T-helper 1 cell treated with Interleukin-12 subunit alpha and Interleukin-12 subunit beta and Interleukin-4 antibody, amounts not matched to agents 30 μg/mL and 1 μg/mL, for 36 hours (primary cell): ENCODE data around the gene ALDH3B2.
"Not testable (repeated sequence)": the region's sequence is repeated elsewhere in the genome, so short reads cannot be mapped to it uniquely, and the experiment has no call there.

Experiments used
- H3K27ac Mint-ChIP-seq: one replicate; pipeline ENCODE4 v1.8.0; 2021; ENCODE audit warnings: mild to moderate bottlenecking, mixed read lengths
- H3K27me3 Mint-ChIP-seq: one replicate; pipeline ENCODE4 v1.8.0; 2021; ENCODE audit warnings: low read depth, mixed read lengths
- H3K36me3 Mint-ChIP-seq: one replicate; pipeline ENCODE4 v1.8.0; 2021; ENCODE audit warnings: low read depth, mixed read lengths
- H3K4me1 Mint-ChIP-seq: one replicate; pipeline ENCODE4 v1.8.0; 2021; ENCODE audit warnings: low read depth, mixed read lengths
- H3K4me3 Mint-ChIP-seq: one replicate; pipeline ENCODE4 v1.8.0; 2021; ENCODE audit warnings: mild to moderate bottlenecking, moderate library complexity, mixed read lengths
- H3K9me3 Mint-ChIP-seq: one replicate; pipeline ENCODE4 v1.8.0; 2021; ENCODE audit warnings: mixed read lengths

ALDH3B2 gene

DNA sequence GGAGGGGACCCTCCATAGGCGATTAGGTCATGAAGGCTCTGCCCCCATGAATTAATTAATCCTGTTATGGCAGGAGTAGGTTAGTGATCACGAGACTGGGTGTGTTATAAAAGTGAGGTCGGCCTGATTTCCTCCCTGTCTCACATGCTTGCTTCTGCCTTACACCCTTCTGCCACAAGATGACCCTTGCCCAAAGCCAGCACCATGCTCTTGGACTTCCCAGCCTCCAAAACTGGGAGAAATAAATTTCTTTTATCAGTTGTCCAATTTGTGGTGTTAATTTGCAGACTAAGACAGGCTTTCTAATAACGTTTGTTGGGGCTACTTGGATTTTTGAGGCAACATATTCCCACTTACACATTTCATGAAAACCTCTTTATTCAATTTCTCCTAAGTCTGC lies 23.4 kb upstream of the ALDH3B2 start:
- H3K36me3 Mint-ChIP-seq, result no peaks in the 10 kb centered on the region
- no peak overlapping the region for H3K4me3 Mint-ChIP-seq
- H3K4me1 Mint-ChIP-seq, result no peaks in the 10 kb centered on the region

DNA sequence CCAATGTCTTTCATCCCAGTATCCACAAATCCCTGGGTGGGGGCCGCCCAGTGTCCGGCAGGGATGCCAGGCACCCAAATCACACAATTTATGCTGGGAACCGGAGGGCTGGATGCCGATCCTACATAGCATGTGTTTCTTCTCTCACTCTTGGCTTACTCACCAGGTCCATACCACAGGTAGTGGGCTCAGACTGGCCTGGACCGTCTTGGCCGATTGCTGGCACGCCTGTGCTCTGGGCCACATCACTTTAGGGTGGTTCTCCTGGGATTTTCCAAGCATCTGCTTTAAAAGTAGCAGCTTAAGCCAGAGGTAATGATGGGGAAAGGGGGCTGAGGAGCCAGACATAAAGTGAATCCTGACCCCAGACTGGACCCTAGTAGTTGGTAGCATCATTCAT lies 22.6 kb upstream of the ALDH3B2 start:
- H3K36me3 Mint-ChIP-seq, result no peaks in the 10 kb centered on the region
- peaks cover 13% of the 10 kb centered on the region for H3K27me3 Mint-ChIP-seq

More for the DNA sequence above, 23.4 kb upstream of the ALDH3B2 start:
- no peak overlapping the region for H3K27ac Mint-ChIP-seq
- peaks cover 12% of the 10 kb centered on the region for H3K27me3 Mint-ChIP-seq
- no peaks in the 10 kb centered on the region for H3K9me3 Mint-ChIP-seq

DNA sequence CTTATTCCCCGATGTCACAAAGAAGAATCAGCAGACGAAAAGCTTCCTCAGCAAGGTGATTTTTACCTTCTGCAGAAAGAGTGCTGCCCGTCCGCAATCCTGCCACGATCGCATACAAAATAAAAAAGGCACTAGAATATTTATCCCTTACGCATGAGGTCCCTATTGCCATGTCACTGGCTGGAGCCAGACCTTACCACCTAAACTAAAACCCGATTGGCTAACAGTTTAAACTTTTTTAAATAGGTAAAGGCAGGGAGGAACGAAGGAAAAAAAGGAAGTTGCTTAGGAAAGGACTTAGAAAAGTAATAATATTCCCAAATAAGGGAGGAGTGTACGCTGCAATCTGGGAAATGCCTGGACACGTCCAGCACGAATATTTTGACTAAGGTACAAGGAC lies 21.2 kb upstream of the ALDH3B2 start:
- H3K27ac Mint-ChIP-seq, result no peak overlapping the region
- no peaks in the 10 kb centered on the region for H3K4me1 Mint-ChIP-seq
- peaks cover 23% of the 10 kb centered on the region for H3K27me3 Mint-ChIP-seq
- no peak overlapping the region for H3K4me3 Mint-ChIP-seq
- H3K36me3 Mint-ChIP-seq, result no peaks in the 10 kb centered on the region
- no peaks in the 10 kb centered on the region for H3K9me3 Mint-ChIP-seq

More for the DNA sequence above, 22.6 kb upstream of the ALDH3B2 start:
- Mint-ChIP-seq H3K4me1 (no peaks in the 10 kb centered on the region), H3K9me3 (no peaks in the 10 kb centered on the region), H3K27ac (no peak overlapping the region), H3K4me3 (no peak overlapping the region)

DNA sequence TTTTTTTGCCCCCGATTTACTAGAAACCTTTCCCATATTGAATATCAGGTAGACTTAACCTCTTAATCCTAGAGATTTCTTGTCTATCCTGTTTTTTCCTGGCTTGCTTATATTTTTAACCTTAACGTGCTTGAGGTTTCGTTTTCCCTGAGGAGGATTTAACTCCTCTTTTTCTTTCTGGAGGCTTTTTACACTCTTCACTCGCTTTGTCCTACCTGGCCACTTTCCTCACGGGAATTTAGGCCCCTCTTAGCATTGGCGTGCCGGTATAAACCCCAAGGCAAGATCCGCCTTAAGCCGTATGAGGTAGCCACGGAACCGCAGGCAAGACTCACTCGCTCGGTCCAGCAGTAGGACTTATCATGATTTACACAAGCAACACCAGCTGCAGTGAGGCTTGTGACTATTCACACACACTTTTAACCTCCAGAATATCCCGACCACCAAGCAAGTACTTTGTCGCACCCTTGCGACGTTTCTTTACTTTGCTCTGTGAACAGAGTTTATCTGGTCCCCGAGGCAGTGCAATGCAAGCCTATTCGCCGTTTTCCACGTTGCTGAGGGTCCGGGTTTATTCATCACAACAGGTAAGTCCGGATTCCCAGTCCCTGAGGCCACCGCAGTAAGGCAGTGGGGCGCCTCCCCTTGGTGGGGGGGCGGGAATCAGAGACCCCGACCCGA lies 20.6 kb upstream of the ALDH3B2 start:
- H3K4me1 Mint-ChIP-seq, result no peaks in the 10 kb centered on the region
- H3K27ac Mint-ChIP-seq, result no peak overlapping the region
- no peaks in the 10 kb centered on the region for H3K9me3 Mint-ChIP-seq
- no peaks in the 10 kb centered on the region for H3K36me3 Mint-ChIP-seq
- H3K27me3 Mint-ChIP-seq, result peaks cover 24% of the 10 kb centered on the region
- H3K4me3 Mint-ChIP-seq, result no peak overlapping the region

DNA sequence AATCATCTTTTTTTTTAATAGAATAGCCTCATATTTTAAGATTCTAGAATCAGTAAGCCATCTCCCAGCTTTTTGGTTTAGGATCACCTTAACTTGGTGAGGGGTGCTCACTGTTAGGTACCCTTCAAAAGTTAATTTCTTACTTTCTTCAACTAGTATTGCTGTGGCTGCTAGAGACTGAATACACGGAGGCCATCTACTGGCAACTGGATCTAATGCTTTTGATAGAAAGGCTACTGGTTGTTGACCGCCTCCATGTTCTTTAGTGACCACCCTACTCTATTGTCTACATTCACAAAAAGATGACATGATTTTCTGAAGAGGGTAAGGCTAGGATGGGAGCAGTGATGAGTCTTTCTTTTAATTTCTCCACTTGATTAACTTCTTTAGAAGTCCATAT lies 16.7 kb upstream of the ALDH3B2 start:
- Mint-ChIP-seq H3K27ac (no peak overlapping the region), H3K36me3 (no peaks in the 10 kb centered on the region), H3K4me1 (peaks cover 7% of the 10 kb centered on the region), H3K27me3 (peaks cover 39% of the 10 kb centered on the region), H3K4me3 (no peak overlapping the region), H3K9me3 (no peaks in the 10 kb centered on the region)

DNA sequence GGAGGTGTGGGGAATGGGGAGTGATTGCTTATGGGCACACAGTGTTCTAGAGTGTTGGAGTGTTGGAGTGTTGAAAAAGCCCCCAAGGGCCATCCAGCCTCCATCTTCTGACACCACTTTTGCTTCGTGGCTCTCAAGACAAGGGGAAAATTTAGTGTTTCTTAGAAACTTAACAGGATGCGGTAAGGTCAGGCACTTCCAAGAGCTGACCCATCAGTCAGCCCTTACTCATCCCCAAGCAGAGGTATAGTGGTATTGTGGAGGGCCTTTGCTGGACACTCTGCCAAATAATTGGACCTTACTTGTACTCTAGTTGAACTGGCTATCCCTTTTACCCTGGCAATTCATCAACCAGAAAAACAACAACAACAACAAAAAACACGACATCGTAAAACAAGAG lies 14.8 kb upstream of the ALDH3B2 start:
- H3K27ac Mint-ChIP-seq, result no peak overlapping the region
- H3K4me3 Mint-ChIP-seq, result no peak overlapping the region
- no peaks in the 10 kb centered on the region for H3K9me3 Mint-ChIP-seq
- H3K36me3 Mint-ChIP-seq, result no peaks in the 10 kb centered on the region
- H3K4me1 Mint-ChIP-seq, result peaks cover 9% of the 10 kb centered on the region
- H3K27me3 Mint-ChIP-seq, result peaks cover 43% of the 10 kb centered on the region

DNA sequence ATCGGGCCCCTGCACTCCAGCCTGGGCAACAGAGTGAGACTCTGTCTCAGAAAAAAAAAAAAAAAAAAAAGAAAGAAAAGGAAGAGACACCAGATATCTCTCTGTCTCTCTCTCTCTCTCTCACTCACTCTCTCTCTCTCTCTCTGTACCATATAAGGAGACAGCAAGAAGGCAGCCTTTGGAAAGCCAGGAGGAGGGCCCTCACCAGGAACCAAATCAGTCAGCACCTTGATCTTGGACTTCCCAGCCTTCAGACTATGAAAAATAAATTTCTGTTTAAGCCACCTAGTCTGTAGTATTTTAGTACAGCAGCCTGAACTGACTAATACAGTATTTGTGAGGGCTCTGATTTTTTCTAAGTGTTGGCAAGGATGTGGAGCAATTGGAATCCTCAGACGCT lies 13.6 kb upstream of the ALDH3B2 start:
- Mint-ChIP-seq H3K9me3 (no peaks in the 10 kb centered on the region), H3K27ac (no peak overlapping the region), H3K4me3 (no peak overlapping the region), H3K4me1 (peaks cover 9% of the 10 kb centered on the region), H3K36me3 (no peaks in the 10 kb centered on the region), H3K27me3 (peaks cover 42% of the 10 kb centered on the region)

DNA sequence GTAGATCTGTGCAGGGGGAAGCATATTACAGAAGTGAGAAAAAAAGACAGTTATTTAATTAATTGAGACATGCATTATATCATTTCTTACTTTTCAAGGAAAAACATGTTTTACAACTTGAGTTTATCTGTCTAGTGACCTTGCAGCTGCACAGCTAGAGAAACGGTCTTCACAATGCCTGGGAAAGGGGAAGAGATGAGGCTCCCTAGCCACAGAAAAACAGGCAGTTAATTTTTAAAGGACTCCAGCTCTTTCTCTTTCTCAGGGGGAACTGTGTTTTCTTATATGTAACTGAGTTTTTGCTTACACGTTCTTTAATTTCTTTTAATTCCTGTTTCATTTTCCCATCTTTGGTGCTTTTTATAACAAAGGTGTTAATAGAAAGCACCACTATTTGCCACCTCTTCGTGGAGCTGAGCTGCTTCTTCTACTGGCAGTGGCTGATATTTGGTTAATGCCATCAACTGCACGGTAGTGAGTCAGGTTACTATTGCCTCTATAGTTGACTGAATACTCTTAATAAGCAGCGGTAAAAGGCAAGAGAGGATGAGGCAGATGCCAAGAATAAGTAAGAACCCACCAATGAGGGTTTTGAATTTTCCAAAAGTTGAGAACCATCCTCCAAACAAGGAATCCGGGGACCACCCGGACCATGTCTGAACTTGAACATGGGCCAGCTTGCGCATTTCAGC lies 11.4 kb upstream of the ALDH3B2 start:
- not testable (repeated sequence) for H3K4me3 Mint-ChIP-seq, H3K27ac Mint-ChIP-seq, H3K36me3 Mint-ChIP-seq, H3K9me3 Mint-ChIP-seq, H3K4me1 Mint-ChIP-seq
- peaks cover 30% of the 10 kb centered on the region for H3K27me3 Mint-ChIP-seq

DNA sequence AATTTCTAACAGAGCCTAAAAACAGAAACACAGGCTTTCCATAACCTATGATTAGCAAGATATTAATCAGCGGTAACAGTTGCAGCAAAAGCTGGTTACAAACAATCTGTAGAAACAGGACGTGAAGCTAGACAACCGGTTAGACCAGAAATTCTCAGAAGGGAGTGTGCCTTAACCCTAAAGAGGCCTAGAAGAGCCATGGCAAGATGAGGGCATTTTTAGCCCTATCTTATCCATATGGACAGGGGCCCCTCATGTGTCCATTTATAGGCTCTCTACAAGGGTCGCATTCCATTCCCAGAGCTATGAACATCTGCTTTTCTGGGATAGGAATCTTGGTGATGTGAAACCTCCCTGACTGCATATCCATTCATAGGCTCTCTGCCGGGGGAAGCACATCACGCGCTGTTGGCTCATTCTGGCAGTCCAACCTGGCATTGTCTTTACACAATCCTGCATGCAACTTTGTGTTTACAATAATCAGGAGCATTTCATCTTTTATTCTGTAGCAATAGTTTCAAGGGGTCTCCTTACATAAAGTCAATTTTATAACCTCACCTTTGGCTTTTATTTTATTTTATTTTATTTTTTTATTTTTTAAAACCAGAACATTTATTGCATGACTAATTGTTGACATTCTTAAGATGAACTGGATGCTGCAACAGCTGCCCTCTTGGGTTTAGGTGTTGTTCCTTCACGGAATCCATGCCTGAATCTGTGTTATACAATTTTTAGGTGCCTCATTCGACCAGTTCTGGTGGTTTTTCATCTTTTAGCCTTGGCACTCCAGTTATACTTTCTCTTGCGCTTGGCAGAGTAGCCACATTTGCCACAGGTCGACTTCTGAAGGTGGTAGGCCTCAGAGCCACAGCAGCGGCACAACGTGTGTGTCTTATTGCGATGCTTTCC lies 8.0 kb upstream of the ALDH3B2 start:
- H3K36me3 Mint-ChIP-seq, H3K4me3 Mint-ChIP-seq, H3K27ac Mint-ChIP-seq, H3K9me3 Mint-ChIP-seq, H3K4me1 Mint-ChIP-seq: not testable (repeated sequence)
- H3K27me3 Mint-ChIP-seq, result peaks cover 19% of the 10 kb centered on the region

DNA sequence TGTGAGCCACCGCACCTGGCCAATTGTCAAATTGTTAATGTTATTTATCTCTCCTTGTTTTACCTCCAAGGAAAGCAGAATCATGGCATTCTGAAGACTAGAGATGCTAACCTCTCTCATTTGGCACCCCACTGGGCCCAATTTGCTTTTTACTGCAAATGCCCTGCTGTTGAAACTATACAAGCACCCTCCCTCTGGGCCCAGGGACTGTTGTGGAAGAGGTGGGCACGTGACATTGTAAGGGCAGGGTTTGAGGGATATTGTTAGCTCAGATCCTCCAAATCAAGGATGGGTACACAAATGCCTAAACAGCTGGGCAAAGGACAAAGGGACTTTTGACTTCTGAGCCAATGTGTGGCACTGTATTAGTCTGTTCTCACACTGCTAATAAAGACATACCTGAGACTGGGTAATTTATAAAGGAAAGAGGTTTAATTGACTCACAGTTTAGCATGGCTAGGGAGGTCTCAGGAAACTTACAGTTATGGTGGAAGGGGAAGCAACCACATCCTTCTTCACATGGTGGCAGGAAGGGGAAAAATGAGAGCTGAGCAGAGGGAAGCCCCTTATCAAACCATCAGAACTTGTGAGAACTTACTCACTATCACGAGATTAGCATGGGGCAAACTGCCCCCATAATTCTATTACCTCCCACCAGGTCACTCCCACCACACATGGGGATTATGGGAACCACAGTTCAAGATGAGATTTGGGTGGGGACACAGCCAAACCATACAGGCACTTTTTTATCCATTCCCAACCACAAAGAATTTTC lies 6.5 kb upstream of the ALDH3B2 start:
- H3K4me1 Mint-ChIP-seq, result peaks cover 3% of the 10 kb centered on the region

DNA sequence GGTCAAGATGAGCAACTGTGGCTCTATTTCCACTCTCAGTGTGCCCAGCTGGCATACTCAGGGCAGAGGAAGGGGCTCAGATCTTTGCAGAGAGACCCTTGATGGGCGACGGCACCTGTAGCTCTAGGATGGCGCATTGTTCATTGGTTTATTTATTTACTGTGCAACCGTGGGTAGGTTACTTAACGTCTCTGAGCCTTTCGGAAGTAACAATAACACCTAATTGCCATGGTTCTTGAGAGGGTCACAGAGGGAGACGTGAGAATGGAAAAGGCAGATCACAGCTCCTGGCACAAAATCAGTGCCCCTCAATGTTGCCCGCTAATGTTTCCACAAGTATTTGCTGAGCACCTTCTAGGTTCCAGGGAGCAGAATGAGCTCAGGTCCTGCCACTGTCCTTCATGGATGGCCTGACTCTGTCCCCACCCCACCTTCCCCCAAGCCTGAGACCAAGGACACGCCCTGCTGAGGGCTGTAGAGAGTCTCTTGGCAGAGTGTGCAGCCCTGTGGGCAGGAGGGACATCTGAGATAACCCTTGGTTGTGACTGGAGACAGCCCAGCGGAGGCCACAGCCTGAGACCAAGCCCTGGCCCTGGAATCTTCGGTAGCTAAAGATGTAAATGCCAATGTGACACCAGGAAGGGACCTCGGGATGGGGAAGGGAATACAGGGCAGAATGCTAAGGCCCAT lies 780 bp upstream of the ALDH3B2 start:
- Mint-ChIP-seq H3K27me3 (peaks cover 22% of the 10 kb centered on the region), H3K36me3 (no peaks in the 10 kb centered on the region), H3K27ac (no peak overlapping the region), H3K4me1 (no peaks in the 10 kb centered on the region), H3K9me3 (peaks cover 6% of the 10 kb centered on the region), H3K4me3 (no peak overlapping the region)

More for the DNA sequence above, 6.5 kb upstream of the ALDH3B2 start:
- Mint-ChIP-seq H3K36me3 (no peaks in the 10 kb centered on the region), H3K27ac (no peak overlapping the region), H3K9me3 (peaks cover 6% of the 10 kb centered on the region), H3K4me3 (no peak overlapping the region), H3K27me3 (peaks cover 30% of the 10 kb centered on the region)

DNA sequence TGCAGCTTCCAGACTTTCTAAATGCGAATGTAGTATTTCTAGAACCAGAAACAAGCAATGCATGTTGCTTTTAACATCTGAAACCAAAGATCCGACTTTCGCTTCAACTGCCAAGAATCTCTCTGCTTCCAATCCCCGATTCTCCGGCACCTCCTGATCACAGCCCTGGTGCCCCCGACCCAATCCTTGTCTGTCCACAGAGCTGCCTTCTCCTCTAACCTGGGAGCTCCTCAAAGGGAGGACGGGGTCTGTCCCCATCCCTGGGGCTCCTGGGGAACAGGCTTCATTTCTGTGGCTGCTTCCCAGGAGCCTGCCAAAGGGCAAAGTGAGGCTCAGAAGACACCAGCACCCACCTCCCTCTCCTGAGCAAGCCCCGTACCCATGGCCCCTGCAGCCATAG lies 521 bp downstream of the ALDH3B2 start:
- Mint-ChIP-seq H3K9me3 (peaks cover 6% of the 10 kb centered on the region), H3K4me1 (no peaks in the 10 kb centered on the region), H3K4me3 (no peak overlapping the region), H3K27ac (no peak overlapping the region), H3K36me3 (no peaks in the 10 kb centered on the region), H3K27me3 (peaks cover 22% of the 10 kb centered on the region)

DNA sequence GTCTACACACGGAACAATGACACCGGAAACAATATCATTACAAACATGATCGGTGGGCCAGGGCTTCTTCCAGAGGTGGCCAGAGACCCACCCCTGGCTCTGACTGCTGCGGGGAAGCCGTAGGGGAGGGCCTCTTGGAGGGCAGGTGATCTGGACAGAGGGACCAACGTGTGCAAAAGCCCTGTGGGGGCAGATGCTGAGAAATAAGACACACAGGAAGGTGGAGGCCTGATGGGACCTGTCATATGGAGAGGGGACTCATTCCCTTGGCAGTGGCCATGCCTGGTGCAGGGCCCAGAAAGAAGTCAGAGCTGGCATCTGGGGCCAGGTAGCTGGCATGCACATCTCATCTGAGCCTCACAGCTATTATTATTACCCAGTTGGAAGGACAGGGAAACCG lies 1.1 kb downstream of the ALDH3B2 start:
- Mint-ChIP-seq H3K9me3 (peaks cover 6% of the 10 kb centered on the region), H3K36me3 (no peaks in the 10 kb centered on the region), H3K27me3 (peaks cover 22% of the 10 kb centered on the region), H3K4me1 (no peaks in the 10 kb centered on the region), H3K4me3 (no peak overlapping the region), H3K27ac (no peak overlapping the region)

DNA sequence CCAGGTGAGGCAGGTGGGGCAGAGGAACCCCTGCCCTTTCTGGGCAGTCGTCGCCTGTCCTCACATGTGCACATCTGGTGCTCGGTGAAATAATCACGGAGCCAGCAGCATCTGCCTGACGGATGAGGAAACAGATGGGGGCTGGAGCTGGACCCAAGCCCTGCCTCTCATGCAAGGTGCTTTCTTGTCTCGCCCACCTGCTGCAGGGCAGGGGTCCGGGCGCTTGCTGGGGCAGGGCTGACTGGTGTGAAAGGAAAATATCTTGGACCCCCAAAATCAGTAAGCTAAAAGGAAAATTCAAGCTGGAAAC lies 3.3 kb downstream of the ALDH3B2 start:
- Mint-ChIP-seq H3K27ac (no peak overlapping the region), H3K4me3 (no peak overlapping the region), H3K36me3 (no peaks in the 10 kb centered on the region), H3K9me3 (peaks cover under 1% of the 10 kb centered on the region), H3K27me3 (peaks cover under 1% of the 10 kb centered on the region), H3K4me1 (no peaks in the 10 kb centered on the region)
